HG03045 (cell line): ENCODE measurements around the gene LARP4.
"Not testable (repeated sequence)": the region's sequence is repeated elsewhere in the genome, so short reads cannot be mapped to it uniquely, and the experiment has no call there.

ENCODE experiments used
- ATAC-seq: cut with Tn5 transposase; IDR thresholded peaks from one replicate; pipeline ENCODE4 v1.9.1; 2021; ENCODE audit warnings: mild to moderate bottlenecking, moderate library complexity; ENCODE audit not compliant: unreplicated experiment

Gene LARP4

GRCh38 chr12:50400638-50401499 is at the start of gene LARP4:
Gene LARP4 (plus strand): TSS chr12:50400885. CDS start chr12:50401011, 126 bp downstream.
- peak; percentile 94 for ATAC-seq

DNA sequence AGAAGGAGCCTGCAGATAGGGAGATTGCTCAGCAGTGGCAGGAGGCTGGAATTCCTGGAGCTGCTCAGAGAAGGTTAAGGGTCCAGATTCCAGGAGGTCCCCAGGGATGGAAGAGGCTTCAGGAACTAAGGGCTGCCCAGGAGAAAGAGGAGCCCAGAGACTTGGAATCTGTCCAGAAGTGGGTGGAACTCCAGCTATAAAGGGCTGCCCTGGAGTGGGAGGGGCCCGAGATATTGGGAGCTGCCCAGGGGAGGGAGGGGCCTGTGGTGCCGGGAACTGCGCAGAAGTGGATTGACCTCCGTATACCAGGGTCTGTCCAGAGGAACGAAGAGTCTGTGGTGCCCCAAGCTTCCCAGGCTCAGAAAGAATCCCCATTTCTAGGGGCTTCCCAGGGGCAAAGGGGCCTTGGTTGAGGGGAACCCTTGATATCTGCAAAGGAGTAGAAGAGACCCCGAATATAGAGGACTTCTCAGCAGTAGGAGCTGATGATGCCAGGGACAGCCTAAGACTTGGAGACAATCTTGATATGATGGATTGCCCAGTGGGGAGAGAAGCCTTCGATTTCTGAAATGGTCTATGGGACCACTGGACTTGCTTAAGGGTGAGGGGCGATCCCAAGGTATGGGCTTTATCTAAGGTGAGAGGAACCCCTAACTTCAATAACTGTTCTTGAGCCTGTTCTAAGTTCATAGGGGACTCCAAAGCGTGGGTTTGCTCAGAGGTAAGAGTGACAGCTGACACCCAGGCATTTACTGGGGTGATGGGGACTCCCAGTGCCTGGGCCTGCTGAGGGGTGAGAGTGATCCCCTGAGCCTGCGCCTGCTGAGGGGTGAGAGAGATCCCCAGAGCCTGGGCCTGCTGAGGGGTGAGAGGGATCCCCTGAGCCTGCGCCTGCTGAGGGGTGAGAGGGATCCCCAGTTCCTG is 49.3 kb upstream of the LARP4 start:
- ATAC-seq, result no peak

GRCh38 chr12:50353404-50353803 is 47.3 kb upstream of the LARP4 start:
- ATAC-seq, result no peak

DNA sequence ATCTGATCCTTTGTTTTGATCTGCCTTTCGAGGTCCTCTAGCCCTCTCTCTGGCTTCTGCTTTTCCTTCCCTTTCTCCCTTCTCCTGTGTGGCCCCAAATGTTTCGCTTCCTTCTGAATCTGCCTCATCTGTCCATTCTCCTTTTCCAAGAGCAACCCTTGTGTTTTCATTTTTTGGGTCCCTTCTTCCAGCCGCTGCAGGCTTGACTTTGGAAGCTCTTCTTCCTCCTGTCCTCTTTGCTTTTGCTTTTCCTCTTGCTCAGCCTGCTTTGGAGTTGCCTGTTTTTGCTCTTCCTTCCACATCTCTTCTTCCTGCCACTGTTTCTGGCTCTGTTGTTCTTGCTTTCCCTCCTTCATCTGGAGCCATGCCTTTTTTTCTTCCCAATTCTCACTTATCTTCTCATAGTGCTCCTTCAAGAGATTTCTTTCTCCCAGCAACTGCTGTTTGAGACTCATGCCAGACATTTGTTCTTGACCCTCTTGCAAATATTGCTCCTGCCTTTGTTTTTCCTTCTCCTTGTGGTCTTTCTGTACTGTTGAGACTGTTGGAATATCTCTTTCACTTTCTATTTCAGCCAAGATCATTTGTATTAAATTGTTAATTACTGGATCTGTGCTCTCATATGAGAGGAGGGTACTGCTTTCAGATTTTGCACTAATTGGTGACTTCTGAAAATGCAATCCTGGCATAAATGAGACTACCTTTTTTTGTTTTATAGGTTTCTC is 46.7 kb upstream of the LARP4 start:
- no peak for ATAC-seq

- ATAC-seq, result no peak
These were observed 45.8 kb upstream of the LARP4 start for GRCh38 chr12:50354908-50355307.

GRCh38 chr12:50355365-50355764 is 45.3 kb upstream of the LARP4 start:
- ATAC-seq, result no peak

DNA sequence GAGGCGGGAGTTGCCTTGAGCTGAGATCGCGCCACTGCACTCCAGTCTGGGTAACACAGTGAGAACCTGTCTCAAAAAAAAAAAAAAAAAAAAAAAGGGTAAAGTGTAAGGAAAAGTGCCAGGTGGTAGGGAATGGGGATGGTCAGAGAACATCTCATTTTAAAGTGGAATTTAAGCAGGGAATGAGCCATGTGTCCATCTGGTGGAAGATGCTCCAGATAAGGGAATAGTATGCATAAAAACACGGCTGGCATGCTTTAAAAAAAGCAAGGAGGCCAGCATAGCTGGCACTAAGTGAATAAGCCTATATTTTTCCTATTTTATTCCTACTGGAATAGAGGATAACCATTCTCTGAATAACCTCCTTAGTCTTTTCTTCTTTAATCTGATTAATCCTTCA is 38.0 kb upstream of the LARP4 start:
- no peak for ATAC-seq

- ATAC-seq, result no peak
These were observed 37.5 kb upstream of the LARP4 start for GRCh38 chr12:50363141-50363540.

DNA sequence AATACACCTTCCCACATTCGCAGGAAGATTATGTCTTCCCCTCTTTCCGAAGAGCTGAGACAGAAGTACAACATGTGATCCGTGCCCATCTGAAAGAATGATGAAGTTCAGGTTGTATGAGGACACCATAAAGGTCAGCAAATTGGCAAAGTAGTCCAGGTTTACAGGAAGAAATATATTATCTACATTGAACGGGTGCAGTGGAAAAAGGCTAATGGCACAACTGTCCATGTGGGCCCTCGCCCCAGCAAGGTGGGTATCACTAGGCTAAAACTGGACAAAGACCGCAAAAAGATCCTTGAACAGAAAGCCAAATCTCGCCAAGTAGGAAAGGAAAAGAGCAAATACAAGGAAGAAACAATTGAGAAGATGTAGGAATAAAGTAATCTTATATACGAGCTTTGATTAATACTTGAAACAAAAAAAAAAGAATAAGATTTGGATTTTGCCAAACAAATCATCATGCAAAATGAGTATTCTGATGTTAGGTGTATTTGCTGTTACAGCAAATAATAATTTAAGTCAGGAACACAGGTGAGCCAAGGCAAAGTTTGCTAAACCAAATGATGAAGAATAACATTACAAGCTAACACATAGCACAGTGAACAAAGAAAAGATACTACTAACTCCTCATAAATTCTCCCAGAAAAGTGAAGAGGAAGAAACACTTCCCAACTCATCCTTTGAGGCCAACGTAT is 34.8 kb upstream of the LARP4 start:
- no peak for ATAC-seq

DNA sequence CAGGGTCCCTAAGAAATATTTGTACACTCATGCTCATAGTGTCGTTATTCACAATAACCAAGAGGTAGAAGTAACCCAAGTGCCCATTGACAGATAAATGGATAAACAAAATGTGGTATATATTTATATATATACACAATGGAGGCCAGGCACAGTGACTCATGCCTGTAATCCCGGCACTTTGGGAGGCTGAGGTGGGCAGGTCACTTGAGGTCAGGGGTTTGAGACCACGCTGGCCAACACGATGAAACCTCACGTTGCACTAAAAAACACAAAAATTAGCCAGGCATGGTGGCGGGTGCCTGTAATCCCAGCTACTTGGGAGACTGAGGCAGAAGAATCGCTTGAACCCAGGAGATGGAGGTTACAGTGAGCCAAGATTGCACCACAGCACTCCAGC is 30.0 kb upstream of the LARP4 start:
- not testable (repeated sequence) for ATAC-seq

DNA sequence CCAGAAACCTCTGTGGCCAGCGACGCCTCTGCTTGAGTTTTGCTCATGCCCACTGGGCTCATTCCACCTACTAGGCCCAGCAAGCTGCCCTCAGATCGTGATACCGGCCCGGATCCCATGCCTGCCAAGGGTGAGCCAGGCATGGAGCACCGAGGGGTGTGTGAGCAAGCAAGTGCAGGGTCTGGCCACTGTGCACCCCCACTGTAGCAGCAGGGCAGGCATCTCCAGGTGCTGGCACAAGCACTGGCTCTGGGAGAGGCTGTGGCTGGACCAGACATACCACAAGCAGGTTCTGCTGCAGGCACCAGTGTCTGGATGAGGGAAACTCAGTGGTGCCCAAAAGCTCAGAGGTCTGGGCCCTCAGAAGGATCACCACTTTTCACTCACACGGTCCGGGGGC is 24.9 kb upstream of the LARP4 start:
- ATAC-seq, result no peak

- ATAC-seq, result no peak
These were observed 19.8 kb upstream of the LARP4 start for GRCh38 chr12:50380761-50381325.

DNA sequence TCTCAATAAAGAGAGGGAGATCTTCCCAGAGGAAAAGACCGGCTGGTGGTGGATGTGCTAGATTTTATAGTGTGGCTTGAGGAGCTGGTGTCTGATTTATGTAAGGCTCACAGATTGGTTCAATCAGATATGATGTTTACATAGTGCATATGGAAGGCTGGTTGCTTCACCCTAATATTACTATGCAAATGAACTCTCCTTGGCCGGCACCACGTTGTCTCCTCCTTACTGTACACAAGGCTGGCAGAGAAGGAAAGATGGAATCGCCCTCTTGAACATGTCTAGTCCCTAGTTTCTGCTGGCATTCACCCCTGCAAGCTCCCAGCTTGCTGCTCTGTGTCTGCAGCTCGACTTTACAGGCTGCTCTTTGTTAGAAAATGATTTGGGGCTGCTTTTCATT is 13.2 kb upstream of the LARP4 start:
- no peak for ATAC-seq

- ATAC-seq, result no peak
These were observed 12.7 kb upstream of the LARP4 start for GRCh38 chr12:50387972-50388478.

- ATAC-seq, result not testable (repeated sequence)
These were observed 11.9 kb upstream of the LARP4 start for GRCh38 chr12:50388793-50389192.

DNA sequence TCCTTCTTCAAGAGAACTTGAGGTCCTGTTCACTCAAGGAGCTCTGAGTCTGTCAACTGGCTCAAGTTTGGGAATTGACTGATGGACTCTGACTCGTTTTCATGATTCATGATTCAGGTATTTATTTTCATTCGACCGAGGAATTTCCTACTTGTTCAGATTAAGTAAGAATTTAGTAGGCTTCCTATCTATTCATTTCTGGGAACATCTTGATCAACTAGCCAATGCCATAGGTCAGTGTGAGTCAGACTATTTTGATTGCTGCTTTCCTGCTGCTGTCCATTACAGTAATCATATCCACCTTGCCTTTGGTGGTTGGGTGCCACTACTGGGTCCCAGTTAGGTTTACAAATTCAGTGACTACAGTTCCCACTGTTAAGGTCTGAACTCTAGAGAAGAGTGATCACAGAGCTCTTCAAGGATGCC is 10.4 kb upstream of the LARP4 start:
- no peak for ATAC-seq

GRCh38 chr12:50394469-50395029 is 6.1 kb upstream of the LARP4 start:
- ATAC-seq, result no peak

- ATAC-seq, result no peak
These were observed 3.5 kb upstream of the LARP4 start for GRCh38 chr12:50397117-50397650.

- no peak for ATAC-seq
These were observed 1.8 kb upstream of the LARP4 start for GRCh38 chr12:50398931-50399330.
